AG04449 (cell line): ENCODE measurements around the gene GUCA1C.

ENCODE experiments used
- CTCF ChIA-PET: fragments of 350-600 bp; formaldehyde crosslinking; extraction: SDS; loops from one replicate; lab custom pipeline; 2021; ENCODE audit warnings: antibody characterized with exemption; lab: Yijun Ruan, JAX
- POLR2A ChIA-PET: fragments of 400-600, 350-600 bp; formaldehyde crosslinking; extraction: SDS; loops from one replicate; lab custom pipeline; 2020; ENCODE audit warnings: antibody characterized with exemption, inconsistent platforms; lab: Yijun Ruan, JAX
- DNase-seq: peaks from one replicate; pipeline ENCODE4 v3.0.0-alpha.2; 2010; ENCODE audit warnings: low read depth, low spot score
- H3K4me3 ChIP-seq: 2 replicates; pipeline ENCODE4 v1.5.1; 2011; ENCODE audit warnings: low read depth, mild to moderate bottlenecking, control low read depth, low read length
- TF ChIP-seq, protein P1 (sequence below): IDR thresholded peaks from one replicate; pipeline ENCODE4 v1.5.1; 2011; ENCODE audit warnings: mild to moderate bottlenecking, moderate library complexity, low read length, control low read depth, inconsistent platforms; ENCODE audit not compliant: insufficient read depth; ENCODE audit errors: missing control alignments

Gene GUCA1C

DNA sequence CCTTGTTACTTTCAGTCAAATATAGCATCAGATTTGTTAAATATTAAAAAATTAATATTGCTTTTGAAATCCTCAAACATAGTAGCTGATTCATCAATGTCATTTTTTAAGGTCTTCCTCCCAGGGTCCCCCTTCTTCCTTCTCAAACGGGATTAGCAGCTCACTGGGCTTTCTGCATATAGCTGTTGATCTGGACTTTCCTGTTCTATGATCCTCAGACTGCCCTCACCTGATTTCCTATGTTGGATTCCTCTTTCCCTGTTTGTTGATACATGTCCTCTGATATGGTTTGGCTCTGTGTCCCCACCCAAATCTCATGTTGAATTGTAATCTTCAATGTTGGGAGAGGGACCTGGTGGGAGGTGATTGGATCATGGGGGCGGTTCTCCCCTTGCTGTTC lies 5.8 kb downstream of the GUCA1C start:
- CTCF ChIA-PET: no interaction called here
- DNase-seq: no peak

DNA sequence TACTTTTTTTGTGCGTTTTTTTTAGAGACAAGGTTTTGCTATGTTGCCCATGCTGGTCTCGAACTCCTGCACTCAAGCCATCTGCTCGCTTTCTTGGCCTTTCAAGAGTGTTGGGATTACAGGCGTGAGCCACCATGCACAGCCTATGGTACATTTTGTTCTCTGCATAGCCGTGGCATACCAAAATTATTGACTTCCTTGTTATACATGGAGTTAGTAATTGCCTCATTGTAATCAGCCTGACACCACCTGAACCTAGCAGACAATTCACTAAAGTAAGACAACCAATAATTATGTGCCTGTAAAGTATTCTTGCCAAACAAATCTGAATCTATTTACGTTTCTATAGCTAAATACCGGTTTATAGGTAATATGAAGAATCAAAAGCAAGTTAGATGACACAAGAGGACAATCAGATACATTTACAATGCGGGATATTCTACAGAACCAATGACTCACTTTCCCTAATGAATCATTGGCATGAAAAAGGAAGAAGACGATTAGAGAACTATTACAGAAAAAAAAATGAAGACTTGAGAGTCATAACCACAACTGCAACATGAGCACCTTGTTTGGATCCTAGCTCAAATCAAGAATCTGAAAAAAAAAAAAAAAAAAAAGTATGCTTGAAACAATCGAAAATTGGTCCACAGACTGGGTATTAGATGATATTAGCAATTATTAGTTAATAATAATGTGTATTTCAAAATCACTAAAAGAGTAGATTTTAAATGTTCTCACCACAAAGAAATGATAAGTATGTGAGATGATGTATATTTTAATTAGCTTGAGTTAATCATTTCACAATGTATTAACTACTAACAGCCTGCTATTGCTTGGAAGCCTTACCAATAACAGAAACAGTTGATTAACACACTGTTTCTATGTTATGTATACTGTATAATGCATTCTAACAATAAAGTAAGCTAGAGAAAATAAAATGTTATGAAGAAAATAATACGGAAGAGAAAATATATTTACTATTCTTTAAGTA lies 7.1 kb downstream of the GUCA1C start:
- CTCF ChIA-PET: no interaction called here
- DNase-seq: no peak
- TF ChIP-seq, protein P1, sequence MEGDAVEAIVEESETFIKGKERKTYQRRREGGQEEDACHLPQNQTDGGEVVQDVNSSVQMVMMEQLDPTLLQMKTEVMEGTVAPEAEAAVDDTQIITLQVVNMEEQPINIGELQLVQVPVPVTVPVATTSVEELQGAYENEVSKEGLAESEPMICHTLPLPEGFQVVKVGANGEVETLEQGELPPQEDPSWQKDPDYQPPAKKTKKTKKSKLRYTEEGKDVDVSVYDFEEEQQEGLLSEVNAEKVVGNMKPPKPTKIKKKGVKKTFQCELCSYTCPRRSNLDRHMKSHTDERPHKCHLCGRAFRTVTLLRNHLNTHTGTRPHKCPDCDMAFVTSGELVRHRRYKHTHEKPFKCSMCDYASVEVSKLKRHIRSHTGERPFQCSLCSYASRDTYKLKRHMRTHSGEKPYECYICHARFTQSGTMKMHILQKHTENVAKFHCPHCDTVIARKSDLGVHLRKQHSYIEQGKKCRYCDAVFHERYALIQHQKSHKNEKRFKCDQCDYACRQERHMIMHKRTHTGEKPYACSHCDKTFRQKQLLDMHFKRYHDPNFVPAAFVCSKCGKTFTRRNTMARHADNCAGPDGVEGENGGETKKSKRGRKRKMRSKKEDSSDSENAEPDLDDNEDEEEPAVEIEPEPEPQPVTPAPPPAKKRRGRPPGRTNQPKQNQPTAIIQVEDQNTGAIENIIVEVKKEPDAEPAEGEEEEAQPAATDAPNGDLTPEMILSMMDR: no peak
- POLR2A ChIA-PET: no interaction called here
- no peak overlapping the region for H3K4me3 ChIP-seq

More for the DNA sequence above, 5.8 kb downstream of the GUCA1C start:
- no peak overlapping the region for H3K4me3 ChIP-seq
- POLR2A ChIA-PET: no interaction called here
- TF ChIP-seq, protein P1: no peak

DNA sequence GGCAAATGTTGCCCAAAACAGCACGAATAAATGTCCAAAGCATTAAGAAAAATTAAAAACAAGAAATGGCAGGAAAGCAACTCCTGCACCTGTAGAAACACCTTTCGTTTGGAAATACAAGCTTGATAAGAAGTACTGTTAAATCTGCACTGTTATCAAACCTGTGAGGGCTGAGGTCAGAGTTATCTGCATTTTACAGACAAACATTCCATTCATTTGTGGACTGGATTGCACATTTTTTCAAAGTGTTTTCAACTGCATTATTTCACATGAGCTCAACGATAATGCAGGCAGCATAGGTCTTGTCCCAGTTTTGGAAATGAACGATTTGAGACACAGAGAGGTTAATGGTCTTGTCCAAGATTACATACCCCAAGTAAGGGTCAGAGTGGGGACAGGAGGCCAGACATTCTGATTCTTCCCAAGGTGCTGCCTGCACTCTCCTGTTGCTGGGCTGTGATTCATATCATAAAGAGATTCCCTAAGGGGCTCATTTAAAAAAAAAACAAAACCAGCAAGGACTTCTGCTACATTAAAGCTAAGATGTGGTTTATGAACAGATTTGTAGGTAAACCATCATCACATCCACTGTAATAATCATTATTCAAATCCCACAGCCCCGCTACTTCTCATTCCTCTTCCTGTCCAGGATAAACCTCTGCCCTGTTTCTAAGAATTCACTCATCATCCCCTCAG lies 13.0 kb downstream of the GUCA1C start:
- POLR2A ChIA-PET: no interaction called here
- no peak for DNase-seq
- TF ChIP-seq, protein P1: no peak
- CTCF ChIA-PET: no interaction called here
- H3K4me3 ChIP-seq: no peak overlapping the region

DNA sequence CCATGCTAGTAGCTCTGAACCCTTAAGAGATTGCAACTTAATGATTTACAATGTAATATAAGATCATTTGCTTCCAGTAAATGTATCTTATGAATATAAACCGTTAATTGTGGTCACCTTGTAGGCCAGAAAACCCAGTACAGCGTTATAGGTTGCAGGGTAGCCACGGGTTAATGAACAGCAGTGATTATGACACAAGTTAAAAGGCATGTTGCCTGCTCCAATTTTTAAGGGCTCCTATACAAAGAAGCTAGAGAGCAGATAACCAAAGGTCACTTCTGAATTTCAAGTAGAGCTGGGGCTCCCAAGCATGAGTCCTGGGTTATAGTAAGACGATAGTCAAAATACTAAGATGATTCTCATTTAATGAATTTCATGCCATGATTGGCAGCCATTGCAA lies 13.5 kb downstream of the GUCA1C start:
- ChIA-PET POLR2A (no interaction called here), CTCF (no interaction called here)
- TF ChIP-seq, protein P1: no peak
- DNase-seq: no peak
- no peak overlapping the region for H3K4me3 ChIP-seq

DNA sequence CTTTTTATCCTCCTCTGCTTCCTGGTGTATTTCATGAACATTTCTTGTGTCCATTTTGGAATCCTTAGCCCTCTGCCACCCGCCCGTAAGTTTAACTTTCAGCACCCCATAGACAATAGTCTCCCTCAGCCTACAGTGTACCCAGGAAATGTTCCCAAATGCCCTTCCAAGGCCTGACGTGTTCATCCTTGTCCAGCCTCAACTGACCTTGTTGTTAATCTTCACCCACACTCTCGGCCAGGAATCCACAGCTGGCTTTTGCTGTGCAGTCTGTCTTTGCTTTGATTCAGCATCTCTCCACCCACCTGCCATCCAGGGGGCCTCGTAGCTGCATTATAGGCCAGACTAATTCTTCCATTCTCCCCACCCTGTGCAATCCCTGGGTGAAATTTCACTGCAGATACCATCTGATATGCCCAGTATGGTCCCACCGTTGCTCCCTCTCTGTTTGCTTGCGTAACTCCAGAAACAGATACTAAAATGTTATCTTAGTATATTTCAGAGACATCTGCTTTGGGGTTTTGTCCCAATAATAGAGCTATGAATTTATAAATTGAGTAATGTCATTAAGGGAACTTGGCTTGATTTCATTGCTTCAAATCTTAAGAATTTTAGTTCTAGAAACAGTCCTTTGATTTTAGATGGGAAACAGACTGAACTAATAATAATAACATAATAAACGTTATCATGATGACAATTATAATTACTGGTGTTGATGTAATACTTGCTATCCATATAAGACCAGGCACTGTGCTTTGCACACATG lies 16.6 kb downstream of the GUCA1C start:
- no peak overlapping the region for H3K4me3 ChIP-seq
- POLR2A ChIA-PET: no interaction called here
- TF ChIP-seq, protein P1: no peak

More for the DNA sequence above, 16.6 kb downstream of the GUCA1C start:
- CTCF ChIA-PET: no interaction called here
- DNase-seq: no peak
